PC-9 (cell line): ENCODE measurements around the gene CYP11A1. TPM values are rescaled to one million over a fixed set of nuclear protein-coding genes. Genes with fewer than 3 reads are reported as not detected.
"Not testable (repeated sequence)": the region's sequence is repeated elsewhere in the genome, so short reads cannot be mapped to it uniquely, and the experiment has no call there.

Experiments used
- BruUV-seq: library from RNA; stranded (reverse); fragments of 400-500 nt; replicated peaks from 2 replicates; lab custom pipeline; 2021; lab: Mats Ljungman, UMichigan
- CTCF ChIA-PET: fragments of 300-600 bp; sonication (Branson Sonifier 250); formaldehyde crosslinking; loops from one replicate; lab custom pipeline; 2022; ENCODE audit warnings: antibody characterized with exemption; lab: Charles Lee
- POLR2A ChIA-PET: fragments of 300-600 bp; sonication (Branson Sonifier 250); formaldehyde crosslinking; loops from one replicate; lab custom pipeline; 2022; ENCODE audit warnings: antibody characterized with exemption; ENCODE audit not compliant: unreplicated experiment; lab: Charles Lee
- DNase-seq, 2 experiments: peaks; one replicate each; pipeline versions ENCODE4 v3.0.0 to v3.0.0-alpha.2; 2015 to 2022; ENCODE audit warnings: mixed read lengths in 1 of 2
- H2AFZ ChIP-seq: fragments of 200-600 bp; sonication (generic); 2 replicates; pipeline ENCODE4 v1.8.1; 2017; ENCODE audit warnings: antibody characterized with exemption
- H3F3A ChIP-seq: fragments of 200-600 bp; sonication (generic); 2 replicates; pipeline ENCODE4 v1.8.1; 2017; ENCODE audit warnings: antibody characterized with exemption, mild to moderate bottlenecking, low read depth; ENCODE audit not compliant: insufficient read depth
- H3K27ac ChIP-seq: fragments of 200-600 bp; sonication (generic); 2 replicates; pipeline ENCODE4 v1.6.1; 2016; ENCODE audit warnings: mixed run types
- H3K27me3 ChIP-seq: fragments of 200-600 bp; sonication (generic); 2 replicates; pipeline ENCODE4 v1.6.1; 2016; ENCODE audit warnings: low read depth, mixed run types; ENCODE audit not compliant: insufficient read depth
- H3K36me3 ChIP-seq: fragments of 200-600 bp; sonication (generic); 2 replicates; pipeline ENCODE4 v1.6.1; 2016; ENCODE audit warnings: low read depth, mixed run types
- H3K4me1 ChIP-seq: fragments of 200-600 bp; sonication (generic); replicated peaks from 2 replicates; pipeline ENCODE4 v1.6.1; 2016; ENCODE audit warnings: mixed run types; ENCODE audit not compliant: insufficient read depth
- H3K4me2 ChIP-seq: fragments of 200-600 bp; sonication (generic); 2 replicates; pipeline ENCODE4 v1.6.1; 2017; ENCODE audit warnings: mixed run types
- H3K4me3 ChIP-seq: fragments of 200-600 bp; sonication (generic); 2 replicates; pipeline ENCODE4 v1.6.1; 2016; ENCODE audit warnings: mixed run types
- H3K79me2 ChIP-seq: fragments of 200-600 bp; sonication (generic); 2 replicates; pipeline ENCODE4 v1.6.1; 2017; ENCODE audit warnings: low read depth, mixed run types
- H3K9me2 ChIP-seq: fragments of 200-600 bp; sonication (generic); 2 replicates; pipeline ENCODE4 v1.8.1; 2017; ENCODE audit warnings: mild to moderate bottlenecking; ENCODE audit not compliant: insufficient read depth
- H3K9me3 ChIP-seq: fragments of 200-600 bp; sonication (generic); 2 replicates; pipeline ENCODE4 v1.8.1; 2016; ENCODE audit warnings: low read depth; ENCODE audit not compliant: insufficient read depth
- H4K20me1 ChIP-seq: fragments of 200-600 bp; sonication (generic); 2 replicates; pipeline ENCODE4 v1.8.1; 2017; ENCODE audit not compliant: insufficient read depth
- CTCF ChIP-seq: fragments of 200-600 bp; sonication (generic); conservative IDR thresholded peaks from 2 replicates; pipeline ENCODE4 v1.6.1; 2017; ENCODE audit warnings: mixed run types, antibody characterized with exemption, mild to moderate bottlenecking, moderate library complexity
- EZH2 ChIP-seq: fragments of 200-600 bp; sonication (generic); IDR thresholded peaks from 2 replicates; pipeline ENCODE4 v1.8.0; 2017; ENCODE audit warnings: antibody characterized with exemption, low read depth
- intact Hi-C: fragments of 100-400 bp; cut with micrococcal nuclease; formaldehyde crosslinking; loops from one replicate; pipeline ENCODE4 v1.10.0; 2022; ENCODE audit not compliant: unreplicated experiment
- total RNA-seq: library from RNA; stranded (reverse); gene quantifications from 2 replicates; pipeline ENCODE4 v1.2.3, GENCODE V29; 2021

Gene CYP11A1
- total RNA-seq, 1 experiment from 2014 or later, result 7.1 TPM

- H3K79me2 ChIP-seq, result no peaks in the 10 kb centered on the region
- no peak overlapping the region for H3K4me3 ChIP-seq
- no TSS peak for BruUV-seq
- H4K20me1 ChIP-seq, result no peaks in the 10 kb centered on the region
- no peaks in the 10 kb centered on the region for H3F3A ChIP-seq
- peaks cover 59% of the 10 kb centered on the region for H3K4me1 ChIP-seq
- H3K27ac ChIP-seq, result no peak overlapping the region
- TF ChIP-seq CTCF (no peak), EZH2 (no peak)
- intact Hi-C loops, result no loop called here
- no peak overlapping the region; the same call in 1 of the 2 replicates for H3K4me2 ChIP-seq
- no peaks in the 10 kb centered on the region for H3K27me3 ChIP-seq
- H2AFZ ChIP-seq, result no peak overlapping the region
- no peaks in the 10 kb centered on the region for H3K9me3 ChIP-seq
- ChIA-PET POLR2A (no interaction called here), CTCF (no interaction called here)
- no peaks in the 10 kb centered on the region for H3K36me3 ChIP-seq
- no peaks in the 10 kb centered on the region for H3K9me2 ChIP-seq
- no peak for DNase-seq
Measured at GRCh38 chr15:74390647-74391288, 23.3 kb upstream of the CYP11A1 start.

- CTCF ChIA-PET, POLR2A ChIA-PET: not testable (repeated sequence)
- peaks cover 59% of the 10 kb centered on the region for H3K4me1 ChIP-seq
Measured at GRCh38 chr15:74390049-74390646, 22.7 kb upstream of the CYP11A1 start.

GRCh38 chr15:74389241-74390048 is 22.0 kb upstream of the CYP11A1 start:
- no peak overlapping the region for H3K4me3 ChIP-seq
- no peaks in the 10 kb centered on the region for H3K9me3 ChIP-seq
- no peak for DNase-seq
- intact Hi-C loops, result no loop called here
- no TSS peak for BruUV-seq
- H2AFZ ChIP-seq, result no peak overlapping the region
- no peak overlapping the region for H3K4me2 ChIP-seq
- H3K4me1 ChIP-seq, result peaks cover 59% of the 10 kb centered on the region
- H3K27ac ChIP-seq, result no peak overlapping the region
- H3K36me3 ChIP-seq, result no peaks in the 10 kb centered on the region
- TF ChIP-seq CTCF (no peak), EZH2 (no peak)
- H3K27me3 ChIP-seq, result no peaks in the 10 kb centered on the region
- CTCF ChIA-PET, result interaction anchor here (0.6 kb wide), 2 partner anchors 46 to 379 kb away, joined by 3 to 8 read pairs; no protein-coding TSS in a partner anchor
- no peaks in the 10 kb centered on the region for H4K20me1 ChIP-seq
- no peaks in the 10 kb centered on the region for H3K9me2 ChIP-seq
- POLR2A ChIA-PET, result interaction anchor here (0.6 kb wide), 3 partner anchors 11 to 274 kb away, joined by 3 to 4 read pairs (median 3); no protein-coding TSS in a partner anchor
- H3K79me2 ChIP-seq, result no peaks in the 10 kb centered on the region
- peaks cover 4% of the 10 kb centered on the region; the same call in 1 of the 2 replicates for H3F3A ChIP-seq

More at GRCh38 chr15:74390049-74390646, 22.7 kb upstream of the CYP11A1 start:
- H3K4me2 ChIP-seq, H3K4me3 ChIP-seq, H3K27me3 ChIP-seq, H2AFZ ChIP-seq, DNase-seq, H3K9me2 ChIP-seq, BruUV-seq, H4K20me1 ChIP-seq, intact Hi-C loops, H3K36me3 ChIP-seq, H3K79me2 ChIP-seq, H3K27ac ChIP-seq, H3F3A ChIP-seq, H3K9me3 ChIP-seq: not testable (repeated sequence)
